Lung microvascular endothelial cell (primary cell): ENCODE data around the gene MAPK12. TPM values are rescaled to one million over a fixed set of nuclear protein-coding genes. Genes with fewer than 3 reads are reported as not detected.
"Not testable (repeated sequence)": the region's sequence is repeated elsewhere in the genome, so short reads cannot be mapped to it uniquely, and the experiment has no call there.

Source experiments
- DNase-seq, 2 donors: peaks; one replicate each; pipeline versions ENCODE4 v3.0.0 to v3.0.0-alpha.2; 2010; ENCODE audit warnings: low read depth in 2 of 2
- total RNA-seq: library from RNA; depleted of rRNA; stranded (reverse); fragments of >200 nt; gene quantifications from 2 replicates; pipeline ENCODE4 v1.2.1, GENCODE V29; 2014

Gene MAPK12
- total RNA-seq, 1 donor from 2014 or later = 53.6 TPM

DNA sequence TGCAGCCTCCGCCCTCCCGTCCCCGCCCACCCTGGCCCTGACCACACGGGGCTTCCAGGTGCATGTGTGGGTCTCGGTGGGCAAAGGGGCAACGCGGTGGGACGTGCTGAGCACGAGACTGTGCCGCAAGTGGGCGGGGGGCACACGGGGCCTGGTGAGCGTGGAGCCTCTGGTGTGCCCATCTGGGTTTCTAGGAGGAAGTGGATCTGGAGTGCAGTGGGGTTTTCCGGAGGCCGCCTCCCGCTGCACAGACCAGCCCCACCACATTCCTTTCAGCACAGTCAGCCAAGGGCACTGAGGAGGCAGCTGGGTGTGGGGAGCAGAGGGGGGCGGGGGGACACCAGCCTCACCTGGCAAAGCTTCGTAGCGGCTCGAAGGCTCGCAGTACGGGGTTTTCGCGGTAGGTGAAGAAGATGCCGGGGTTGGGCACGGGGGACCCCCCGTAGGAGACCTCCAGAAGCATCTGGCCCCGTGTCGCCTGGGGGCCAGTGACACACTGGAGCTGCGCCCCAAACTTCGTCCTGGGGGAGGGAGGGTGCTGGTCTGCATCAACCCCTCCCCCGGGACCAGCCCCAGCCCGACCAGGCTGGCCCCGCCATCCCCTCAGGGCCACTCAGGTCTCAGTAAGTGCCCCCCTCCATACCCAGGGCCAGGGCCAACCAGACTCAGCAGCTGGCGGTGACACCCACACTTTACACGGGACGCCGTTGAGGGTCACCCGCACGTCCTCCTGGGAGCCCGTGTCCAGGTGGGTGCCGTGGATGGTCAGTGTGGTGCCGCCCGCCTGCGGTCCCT is 21.1 kb upstream of the MAPK12 start:
- DNase-seq = peak in 1 of 2 donors; percentile 64

DNA sequence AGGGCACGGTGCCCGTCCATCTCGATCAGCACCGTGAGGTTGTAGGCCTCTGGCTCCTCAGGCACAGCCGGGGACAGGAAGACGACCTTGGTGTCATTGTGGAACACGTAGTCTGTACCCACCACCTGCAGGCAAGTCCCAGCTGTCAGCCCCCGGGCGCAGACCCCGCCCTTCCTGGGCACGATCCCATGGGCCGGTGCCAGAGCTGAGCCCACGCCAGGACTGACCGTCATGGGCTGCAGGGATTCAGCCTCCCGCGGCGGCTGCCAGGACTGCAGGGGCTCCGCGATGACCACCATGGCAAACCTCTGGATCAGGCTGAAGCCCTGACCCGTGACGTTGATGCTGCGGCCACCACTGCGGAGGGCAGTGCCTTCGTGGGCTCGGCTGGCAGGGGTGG is 20.5 kb upstream of the MAPK12 start:
- no peak for DNase-seq

DNA sequence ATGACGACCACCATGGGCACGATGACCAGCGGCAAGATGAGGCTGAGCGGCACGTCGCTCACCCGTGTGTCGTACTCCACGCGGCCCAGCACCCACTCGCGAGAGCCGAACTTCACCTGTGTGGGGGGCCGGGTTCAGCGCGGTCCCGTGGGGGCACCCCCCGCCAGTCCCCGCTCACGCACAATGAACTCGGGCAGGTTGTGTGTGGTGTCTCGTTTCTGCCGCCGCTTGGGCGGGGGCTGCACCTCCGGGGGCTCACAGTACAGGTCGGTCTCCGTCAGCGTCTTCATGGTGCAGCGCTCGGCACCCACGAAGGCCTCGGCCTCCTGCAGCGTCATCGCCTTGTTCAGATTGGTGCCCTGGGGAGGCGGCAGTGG is 19.9 kb upstream of the MAPK12 start:
- no peak for DNase-seq

DNA sequence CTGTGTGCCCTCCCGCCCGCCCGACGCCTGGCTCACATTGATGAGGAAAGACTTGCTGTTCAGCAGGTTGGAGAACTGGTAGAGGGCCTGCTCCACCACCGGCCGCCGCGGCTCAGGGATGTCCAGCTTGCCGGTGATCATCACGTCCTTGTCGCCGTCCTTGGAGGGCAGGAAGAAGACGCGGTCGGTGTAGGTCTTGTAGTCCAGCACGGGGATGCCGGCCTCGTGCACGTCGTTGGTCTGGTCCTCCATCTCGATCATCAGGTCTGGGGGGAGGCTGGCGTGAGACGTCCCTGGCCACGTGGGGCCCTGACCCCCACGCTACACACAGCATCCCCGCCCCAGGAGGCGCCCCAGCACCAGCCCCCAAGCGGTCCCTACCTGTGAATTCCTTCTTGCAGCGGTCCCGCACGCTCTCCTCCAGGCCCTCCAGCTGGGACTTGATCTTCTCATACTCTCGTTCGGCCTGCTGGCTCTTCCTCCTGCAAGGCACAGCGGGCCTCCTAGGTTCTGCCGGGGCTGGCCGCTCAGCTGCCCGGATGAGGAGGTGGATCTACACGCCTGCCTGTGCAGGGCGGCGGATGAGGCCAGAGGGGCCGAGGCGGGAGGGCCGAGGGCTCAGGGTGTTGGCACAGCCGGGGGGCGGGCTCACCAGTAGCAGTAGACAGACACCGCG is 19.4 kb upstream of the MAPK12 start:
- DNase-seq = no peak

DNA sequence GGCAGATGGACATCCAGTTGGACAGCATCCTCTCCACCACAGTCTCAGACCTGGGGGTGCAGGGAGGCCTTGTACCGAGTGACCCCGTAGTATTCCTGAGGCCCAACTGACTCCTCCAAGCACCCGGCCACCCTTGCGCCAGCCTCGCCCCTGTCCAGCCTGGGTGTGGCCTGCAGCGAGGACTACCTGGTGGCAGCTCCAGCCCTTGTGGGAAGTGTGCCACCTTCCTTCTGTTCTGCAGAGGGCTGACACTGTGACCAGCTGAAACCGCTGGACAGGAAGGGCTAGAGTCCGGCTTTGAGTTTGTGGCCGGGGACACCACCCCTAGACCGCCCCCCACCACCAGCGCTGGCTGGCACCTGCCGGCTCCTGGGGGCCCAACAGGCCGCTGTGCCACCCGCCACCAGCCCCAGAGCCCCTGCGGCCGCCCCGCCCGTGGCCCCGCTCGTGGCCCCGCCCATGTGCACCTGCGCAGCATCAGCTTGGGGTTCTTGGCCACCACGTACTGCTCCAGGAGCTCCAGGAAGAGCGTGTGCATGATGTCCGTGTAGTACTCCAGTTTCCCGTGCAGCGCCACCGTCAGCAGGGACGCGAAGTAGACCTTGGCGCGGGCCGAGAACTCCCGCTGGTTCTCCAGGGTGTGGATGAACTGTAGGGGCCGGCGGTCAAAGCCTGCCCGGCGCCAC is 18.7 kb upstream of the MAPK12 start:
- no peak for DNase-seq

DNA sequence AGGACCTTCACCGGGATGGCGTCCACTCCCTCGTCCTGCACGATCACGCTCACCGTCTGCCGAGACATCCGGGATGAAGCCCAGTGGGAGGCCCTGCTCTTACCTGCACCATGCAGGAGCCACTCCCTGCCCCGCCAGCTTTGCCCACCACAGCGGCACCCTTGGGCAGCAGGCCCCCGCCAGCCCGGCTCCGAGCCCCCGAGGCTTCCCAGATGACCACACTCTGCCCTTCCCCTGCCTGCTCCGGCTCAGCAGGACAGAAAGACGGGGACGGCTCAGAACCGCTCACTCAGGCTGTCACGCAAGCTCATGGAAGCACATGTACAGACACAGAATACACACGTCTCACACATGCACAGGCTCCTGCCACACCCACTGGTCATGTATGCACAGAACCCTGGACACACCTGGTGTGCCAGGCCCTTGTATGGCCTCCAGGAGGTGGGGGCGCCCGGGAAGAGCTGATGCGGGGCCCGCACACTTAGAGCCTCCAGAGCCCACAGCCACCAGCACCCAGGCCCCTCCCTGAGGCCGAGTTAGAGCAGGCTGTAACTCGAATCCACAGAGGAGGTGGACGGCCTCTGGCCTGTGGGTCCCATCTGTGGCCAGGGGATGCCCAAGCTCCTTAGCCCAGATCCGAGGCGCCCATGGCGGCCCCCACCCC is 17.6 kb upstream of the MAPK12 start:
- DNase-seq = no peak

DNA sequence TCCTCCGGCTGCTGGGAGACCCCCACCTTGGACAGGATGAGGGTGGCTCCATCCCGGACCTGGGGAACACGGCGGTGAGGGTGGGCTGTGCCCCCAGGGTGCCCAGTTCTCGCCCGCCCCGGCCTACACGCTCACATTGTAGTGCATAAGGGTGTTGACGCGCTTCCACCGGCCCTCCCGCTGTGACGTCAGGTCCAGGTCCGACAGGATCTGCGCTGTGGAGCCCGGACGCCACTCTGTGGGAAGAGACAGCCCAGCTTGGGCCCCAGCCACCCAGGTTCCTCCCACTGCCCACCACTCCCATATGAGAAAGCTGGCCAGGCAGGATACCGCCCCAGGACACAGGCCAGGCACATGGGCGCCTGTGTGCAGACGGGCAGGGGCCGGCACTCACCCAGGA is 17.0 kb upstream of the MAPK12 start:
- DNase-seq = no peak

DNA sequence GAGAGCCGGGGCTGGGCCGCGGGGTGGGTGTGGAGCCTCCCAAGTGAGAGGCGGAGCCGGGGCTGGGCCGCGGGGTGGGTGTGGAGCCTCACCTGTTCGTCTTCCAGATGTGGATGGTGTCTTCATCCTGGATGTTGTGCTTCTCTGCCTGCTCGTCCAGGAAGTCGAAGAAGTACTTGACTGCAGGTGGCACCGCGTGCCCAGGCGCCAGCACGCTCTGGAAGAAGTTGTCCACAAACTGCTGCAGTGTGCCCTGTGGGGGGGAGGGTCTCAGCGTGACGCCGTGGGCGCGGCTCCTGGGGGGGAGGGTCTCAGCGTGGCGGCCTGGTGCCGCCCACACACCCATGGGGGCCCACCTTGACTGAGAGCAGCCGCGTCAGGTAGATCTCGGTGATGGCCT is 16.3 kb upstream of the MAPK12 start:
- DNase-seq = no peak

DNA sequence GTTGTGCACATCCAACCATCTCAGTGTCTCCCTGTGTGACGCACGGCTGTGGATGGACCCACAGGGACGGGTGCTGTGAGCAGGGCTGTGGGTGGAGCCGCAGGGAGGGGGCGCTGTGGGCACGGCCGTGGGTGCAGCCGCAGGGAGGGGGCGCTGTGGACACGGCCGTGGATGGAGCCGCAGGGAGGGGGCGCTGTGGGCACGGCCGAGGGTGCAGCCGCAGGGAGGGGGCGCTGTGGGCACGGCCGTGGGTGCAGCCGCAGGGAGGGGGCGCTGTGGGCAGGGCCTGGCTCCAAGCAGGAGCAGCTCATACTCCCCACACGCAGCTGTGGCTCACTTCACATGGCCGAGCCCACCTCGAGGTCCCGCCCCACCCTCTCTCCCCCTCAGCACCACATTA is 14.7 kb upstream of the MAPK12 start:
- DNase-seq = peak; percentile 72 to 80

DNA sequence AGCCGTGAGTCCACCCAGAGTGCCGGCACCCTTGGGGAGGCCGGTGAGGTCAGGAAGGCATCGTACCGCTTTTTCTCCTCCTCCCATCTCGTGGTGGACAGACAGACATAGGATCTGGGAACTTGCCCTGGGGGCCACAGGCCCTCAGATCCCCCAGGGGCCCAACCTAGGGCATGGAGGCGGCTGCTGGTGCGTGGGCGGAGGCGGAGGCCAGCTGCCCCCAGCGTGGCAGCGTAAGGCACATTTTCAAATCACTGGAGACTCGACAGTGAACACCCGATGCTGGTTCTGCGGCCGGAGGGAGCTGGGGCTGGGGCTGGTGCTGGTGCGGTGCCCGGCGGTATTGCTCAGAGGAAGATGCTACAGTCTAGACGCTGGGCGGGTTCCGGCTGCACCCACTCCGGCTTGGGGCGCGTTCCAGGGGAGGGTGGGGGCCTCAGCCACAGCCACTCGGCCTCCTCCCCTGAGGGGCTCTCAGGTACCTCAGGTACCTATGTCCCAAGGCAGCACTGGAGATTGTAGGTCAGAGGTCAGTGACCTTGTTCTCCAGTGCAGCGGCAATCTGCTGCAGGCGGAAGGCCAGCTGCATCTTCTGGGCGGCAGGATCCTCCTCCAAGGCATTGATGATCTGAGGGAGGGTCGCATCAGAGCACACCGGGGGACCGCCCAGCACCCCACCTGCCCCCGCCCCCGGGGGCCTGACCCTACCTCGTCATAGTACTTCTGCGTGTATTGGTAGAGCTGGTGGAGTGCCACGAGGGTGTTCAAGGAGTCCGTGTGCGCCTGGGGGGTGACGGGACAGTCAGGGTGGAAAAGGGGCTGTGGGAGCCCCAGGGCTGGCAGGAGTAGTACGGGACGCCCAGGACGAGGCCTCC is 13.9 kb upstream of the MAPK12 start:
- DNase-seq = no peak

DNA sequence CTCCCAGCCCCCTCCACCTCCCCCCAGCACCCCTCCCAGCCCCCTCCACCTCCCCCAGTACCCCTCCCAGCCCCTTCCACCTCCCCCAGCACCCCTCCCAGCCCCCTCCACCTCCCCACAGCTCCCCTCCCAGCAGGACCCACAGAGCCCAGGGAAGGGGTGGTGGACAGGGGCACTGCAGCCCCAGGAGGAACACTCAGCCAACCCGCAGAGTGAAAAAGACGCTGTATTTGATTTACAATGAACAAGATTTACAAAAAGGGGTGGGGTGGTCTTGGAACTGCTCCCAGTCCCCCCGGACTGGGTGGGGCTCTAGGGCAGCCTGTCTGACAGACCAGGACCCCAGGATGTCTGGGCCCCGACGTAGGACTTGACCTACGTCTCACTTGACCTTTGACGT is 13.3 kb upstream of the MAPK12 start:
- DNase-seq = no peak

DNA sequence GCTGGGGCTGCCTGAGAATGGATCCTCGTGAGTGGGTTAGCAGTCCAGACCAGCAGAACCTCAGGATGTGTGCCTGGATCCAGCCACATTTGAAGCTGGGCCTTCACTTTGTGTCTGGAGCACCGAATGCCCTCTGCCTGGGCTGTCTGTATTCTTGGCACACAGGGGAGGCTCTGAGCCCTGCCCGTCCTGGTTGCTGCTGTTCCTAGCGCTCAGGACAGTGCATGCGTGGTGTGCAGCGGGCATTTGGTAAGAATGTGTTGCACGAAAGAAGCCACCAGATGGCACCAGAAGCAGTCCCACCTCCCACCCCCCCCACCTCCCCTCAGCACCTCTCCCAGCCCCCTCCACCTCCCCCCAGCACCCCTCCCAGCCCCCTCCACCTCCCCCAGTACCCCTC is 12.8 kb upstream of the MAPK12 start:
- DNase-seq = peak; percentile 63 to 83

DNA sequence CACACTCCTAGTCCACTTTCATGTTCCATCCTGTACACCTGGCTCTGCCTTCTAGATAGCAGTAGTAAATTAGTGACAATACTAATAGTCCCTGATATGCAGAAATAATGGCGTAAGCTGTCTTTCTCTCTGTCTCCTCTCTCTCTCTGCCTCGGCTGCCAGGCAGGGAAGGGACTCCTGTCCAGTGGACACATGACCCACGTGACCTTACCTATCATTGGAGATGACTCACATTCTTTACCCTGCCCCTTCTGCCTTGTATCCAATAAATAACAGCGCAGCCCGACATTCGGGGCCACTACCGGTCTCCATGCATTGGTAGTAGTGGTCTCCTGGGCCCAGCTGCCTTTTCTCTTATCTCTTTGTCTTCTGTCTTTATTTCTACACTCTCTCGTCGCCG is 12.3 kb upstream of the MAPK12 start:
- DNase-seq = not testable (repeated sequence)

DNA sequence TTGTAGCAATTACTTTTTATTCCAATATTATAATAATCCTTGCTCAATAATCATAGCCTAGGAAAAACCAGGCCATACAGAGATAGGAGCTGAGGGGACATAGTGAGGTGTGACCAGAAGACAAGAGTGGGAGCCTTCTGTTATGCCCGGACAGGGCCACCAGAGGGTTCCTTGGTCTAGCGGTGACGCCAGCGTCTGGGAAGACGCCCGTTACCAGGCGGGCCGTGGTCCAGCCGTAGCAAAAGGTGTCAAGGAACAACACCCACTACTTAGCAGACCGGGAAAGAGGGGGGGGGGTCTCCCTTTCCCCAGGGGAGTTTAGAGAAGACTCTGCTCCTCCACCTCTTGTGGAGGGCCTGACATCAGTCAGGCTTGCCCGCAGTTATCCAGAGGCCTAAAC is 11.9 kb upstream of the MAPK12 start:
- DNase-seq = not testable (repeated sequence)

DNA sequence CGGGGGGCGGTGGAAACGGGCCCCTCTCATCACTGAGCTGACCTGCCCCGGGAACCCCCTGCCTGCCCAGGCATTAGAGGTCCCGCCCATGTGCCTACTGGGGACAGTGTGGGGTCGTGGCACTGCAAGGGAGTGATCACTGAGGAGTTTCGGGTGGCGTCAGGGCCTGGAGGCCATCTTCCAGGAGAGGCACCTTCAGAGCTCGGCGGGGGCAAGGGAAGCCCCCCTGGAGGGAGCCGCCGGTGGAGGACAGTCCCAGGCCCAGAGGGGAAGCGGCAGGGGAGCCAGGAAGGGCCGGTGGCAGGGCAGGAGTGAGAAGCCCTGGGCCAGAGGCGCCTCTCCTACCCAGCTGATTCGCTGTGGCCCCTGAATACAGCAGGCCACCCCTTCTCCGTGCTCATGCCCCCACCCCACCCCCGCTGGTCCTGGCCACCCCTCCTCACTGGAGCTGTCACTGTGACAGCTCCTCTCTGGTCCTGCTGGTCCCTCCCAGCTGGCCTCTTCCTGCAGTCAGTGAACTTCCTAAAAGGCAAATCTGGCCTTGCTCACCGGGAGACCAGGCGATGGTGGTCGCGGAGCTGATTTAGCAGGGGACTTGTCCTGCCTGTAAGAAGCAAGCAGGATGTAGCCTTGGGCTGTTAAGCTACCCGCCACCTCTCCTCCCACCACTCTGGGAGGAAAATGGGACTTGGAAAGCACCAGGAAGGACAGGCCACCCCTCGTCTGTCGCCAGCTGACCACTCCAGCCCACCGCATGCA is 10.7 kb upstream of the MAPK12 start:
- DNase-seq = peak in 1 of 2 donors; percentile 34

DNA sequence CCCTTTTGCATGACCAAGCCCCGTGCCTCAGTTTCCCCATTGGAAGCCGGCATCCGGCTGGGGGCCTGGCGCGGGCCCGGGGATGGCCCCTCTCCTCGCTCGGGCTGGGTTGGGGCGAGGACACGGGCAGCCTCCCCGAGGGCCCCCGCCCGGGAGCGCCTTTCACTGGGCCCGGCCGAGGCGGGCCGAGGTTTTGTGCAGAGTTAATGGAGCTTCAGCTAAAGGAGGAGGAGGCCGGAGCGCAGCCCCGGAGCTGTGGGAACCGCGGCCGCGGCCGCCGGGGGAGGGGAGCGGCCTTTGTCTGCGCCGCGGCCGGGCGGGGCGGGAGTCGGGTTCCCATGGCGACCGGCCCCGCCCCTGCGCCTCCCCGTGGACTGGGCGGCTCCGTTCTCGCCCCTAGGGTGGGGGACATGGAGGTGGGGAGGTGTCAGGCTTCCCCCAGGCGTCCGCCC is 10.1 kb upstream of the MAPK12 start:
- peak; percentile 59 to 79 for DNase-seq

DNA sequence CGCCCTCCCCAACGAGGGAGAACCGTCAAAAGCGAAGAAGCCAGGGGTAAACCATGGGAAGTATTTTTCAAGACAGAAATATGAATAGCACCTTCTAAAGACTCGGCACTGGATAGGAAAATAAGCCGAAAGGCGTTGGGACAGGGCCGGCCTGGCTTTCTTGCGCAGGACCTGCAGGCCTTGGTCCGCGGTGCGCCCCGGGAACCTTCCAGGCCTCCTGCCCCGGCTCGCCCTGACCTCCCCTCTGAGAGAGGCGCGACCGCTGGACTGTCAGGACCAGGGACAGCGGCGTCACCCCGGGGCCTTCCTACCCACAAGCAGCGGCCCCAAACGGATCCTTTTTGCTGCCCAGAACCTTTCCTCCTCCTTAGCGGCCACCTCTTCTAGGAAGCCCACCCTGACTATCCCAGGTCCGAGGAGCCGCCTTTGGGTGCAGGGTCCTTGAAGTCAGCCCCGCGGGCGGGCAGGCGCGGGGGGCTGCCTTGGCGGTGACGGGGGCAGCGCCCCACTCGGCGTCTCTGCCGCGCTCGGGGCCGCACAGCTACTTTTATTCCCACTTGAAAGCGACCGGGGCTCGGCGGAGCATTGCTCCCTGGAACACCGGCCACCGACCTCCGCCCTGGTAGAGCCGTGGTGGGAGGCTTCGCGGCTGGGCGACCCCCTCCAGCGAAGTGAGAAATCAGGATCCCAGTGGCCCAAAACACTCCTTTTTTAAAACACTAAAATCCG is 9.3 kb upstream of the MAPK12 start:
- peak; percentile 54 to 75 for DNase-seq

DNA sequence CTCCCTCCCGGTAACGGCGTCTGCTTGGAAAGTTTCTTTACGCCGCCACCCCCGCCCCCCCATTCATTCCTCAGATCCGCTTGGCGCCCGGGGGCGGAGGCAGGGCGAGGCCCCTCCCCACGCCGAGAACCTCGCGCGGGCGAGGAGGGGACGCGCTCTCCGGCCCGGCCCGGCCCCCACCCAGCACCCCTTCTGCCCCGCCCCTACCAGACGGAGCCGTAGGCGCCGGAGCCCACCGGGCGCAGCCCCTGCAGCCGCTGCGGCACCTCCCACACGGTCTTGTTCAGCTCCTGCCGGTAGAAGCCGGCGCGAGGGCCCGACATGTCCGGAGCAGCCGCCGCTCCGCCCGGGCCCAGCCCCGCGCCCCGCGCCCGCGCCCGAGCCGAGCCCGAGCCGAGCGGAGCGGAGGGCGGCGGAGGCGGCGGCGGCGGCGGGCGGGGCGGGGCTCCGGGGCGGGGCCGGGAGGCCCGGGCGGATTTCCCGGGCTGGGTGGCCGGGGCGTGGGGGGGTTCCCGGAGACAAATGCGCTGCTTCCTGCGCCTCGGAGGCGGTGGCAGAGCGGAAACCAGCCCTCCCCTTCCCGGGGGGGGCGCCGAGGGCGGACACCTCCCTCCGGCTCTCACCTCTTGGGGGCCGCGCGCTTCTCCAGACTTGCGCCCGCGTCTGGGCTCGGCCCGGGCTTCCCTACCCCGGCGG is 8.6 kb upstream of the MAPK12 start, which contains the start of gene MAPK11:
Gene MAPK11 (minus strand): TSS at position 411 of the 696 bp plus-strand sequence. CDS start 88 bp downstream, at position 323.
- DNase-seq = peak; percentile 65 to 66

DNA sequence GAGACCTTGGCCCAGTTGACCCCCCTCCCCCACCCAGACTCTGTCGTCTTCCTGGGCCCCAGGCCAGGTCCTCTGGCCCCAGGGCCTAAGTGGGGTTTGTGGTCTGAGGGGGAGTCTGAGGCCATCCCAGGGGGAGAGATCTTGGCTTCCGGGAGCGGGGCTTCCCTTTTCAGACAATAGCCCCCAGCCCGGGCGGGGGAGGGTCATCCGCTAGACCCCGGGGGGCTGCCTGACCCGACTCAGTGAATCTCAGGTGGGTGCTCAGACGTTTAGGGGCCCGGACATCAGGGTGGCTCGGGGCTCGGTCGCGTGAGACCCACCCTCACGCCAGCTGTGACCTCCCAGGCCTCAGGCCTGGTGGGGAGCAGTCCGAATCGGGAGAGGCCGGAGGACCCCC is 8.1 kb upstream of the MAPK12 start:
- DNase-seq = no peak
